ENCODE measurements around the gene OMP. TPM values are rescaled to one million over a fixed set of nuclear protein-coding genes. Genes with fewer than 3 reads are reported as not detected.
"Not testable (repeated sequence)": the region's sequence is repeated elsewhere in the genome, so short reads cannot be mapped to it uniquely, and the experiment has no call there.

OMP gene
- total RNA-seq, 1 donor from 2014 or later = 1.0 TPM

DNA sequence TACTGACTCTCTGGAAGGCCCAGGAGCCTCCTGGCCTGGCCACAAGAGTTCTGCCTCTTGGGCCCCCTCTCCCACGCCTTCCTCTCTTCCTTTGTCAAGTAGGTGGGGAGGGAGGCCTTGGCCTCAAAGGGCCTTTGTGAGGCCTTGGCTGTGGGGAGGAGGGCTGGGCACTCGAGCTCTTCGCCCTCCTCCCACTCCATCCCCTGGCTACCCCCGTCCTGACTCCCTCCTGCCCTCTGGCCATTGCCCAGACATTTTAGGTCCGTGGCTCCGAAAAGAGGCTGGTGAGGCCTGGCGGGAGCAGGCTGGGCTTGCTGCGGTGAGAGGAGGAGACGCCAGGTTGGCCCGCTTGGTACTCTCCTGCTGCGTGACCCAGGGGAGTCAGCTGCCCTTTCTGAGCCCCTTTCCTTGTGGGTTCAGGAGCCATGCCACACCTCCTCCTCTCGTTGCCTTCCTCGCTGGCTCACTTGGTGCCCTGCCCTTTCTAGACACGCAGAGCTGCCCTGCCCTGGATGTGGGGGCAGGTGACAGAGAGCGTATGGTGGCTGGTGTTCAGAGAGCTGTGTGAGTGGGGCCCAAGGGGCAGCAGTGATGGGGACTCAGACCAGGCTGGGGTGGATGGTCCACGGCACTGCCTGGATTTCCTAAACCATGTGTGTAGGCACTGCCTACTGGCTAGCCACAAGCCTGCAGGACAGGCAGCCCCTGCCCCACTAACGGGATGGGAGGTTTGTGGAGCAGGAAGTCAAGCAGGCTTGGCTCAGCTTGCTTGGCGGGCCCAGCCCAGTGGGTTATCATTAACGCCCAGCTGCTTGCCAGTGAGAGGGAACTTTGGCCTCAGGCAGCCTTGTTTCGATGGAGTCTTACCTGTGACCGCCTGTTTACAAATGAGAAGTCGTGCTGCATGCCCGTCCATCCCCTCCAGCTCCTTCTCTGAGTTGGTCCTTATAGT is 15.8 kb upstream of the OMP start:
- DNase-seq = no peak

- no peak for DNase-seq
These were observed 14.9 kb upstream of the OMP start for GRCh38 chr11:77087723-77088225.

- peak; percentile 58 for DNase-seq
These were observed 14.2 kb upstream of the OMP start for GRCh38 chr11:77088236-77089003.

DNA sequence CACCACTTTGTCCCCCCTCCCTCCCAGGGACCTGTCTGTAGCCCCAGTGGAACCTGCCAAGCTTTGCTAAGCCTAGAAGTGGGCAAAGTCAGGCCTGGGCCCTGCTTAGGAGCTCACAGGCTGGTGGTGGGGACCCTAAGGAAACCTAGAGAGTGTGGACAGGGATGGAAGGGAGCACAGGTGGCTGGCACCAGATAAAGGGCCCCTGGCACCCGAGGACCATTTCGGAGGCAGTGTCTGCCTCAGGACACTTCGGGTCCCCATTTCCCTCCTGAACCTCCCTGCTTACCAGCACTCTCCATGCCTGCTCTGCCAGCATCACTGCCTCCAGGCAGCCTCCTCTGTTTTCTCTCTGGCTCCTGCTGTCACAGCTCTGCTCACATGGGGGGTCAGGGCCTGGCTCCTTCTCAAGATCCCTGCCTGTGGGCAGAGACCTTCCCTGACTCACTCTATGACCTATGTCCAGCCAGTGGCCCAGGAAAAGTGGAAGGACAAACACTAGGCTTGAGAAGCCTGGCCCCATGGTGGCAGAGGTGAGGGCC is 13.6 kb upstream of the OMP start:
- DNase-seq = no peak

- DNase-seq = no peak
These were observed 12.6 kb upstream of the OMP start for GRCh38 chr11:77090046-77090372.

GRCh38 chr11:77090373-77091111 is 12.1 kb upstream of the OMP start:
- DNase-seq = no peak

DNA sequence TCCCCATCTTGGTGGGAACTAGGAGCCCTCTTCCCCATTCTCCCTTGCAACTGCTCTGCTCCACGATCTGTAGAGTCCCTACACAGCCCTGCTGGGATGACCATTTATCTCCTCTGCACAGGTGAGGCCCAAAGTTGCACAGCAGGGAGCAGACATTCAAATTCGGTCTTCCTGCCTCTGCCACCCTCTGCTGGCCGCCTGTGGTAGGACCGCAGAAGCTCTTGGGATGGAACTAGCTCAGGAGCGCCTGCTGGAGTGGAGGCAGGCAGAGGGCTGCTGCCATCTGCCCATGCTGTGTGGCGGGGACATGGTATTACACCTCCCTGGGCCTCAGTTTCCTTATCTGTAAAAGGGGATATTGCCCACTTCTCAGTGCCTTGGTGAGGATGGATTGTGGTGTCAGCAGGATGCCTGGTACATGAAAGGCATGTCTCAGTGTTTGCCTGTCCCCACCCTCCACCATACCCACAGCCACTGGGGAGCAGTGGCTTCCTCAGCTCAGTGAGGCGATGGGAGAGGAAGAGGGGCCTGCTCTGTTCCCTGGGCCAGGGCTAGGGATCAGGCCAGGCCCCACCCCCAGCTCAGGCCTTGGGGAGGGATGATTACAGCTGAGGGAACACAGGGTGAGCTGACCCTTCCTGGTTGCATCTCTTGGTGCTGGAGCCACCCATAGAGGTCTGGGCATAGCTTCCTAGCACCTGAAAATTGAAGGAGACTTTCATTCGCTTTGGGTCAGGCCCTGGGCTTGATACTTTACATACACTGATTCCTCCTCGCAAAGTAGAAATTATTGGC is 11.3 kb upstream of the OMP start:
- peak; percentile 86 for DNase-seq

GRCh38 chr11:77092382-77092781 is 10.3 kb upstream of the OMP start:
- DNase-seq = no peak

- DNase-seq = no peak
These were observed 9.4 kb upstream of the OMP start for GRCh38 chr11:77093056-77093891.

GRCh38 chr11:77093987-77094840 is 8.4 kb upstream of the OMP start:
- DNase-seq = peak; percentile 34

GRCh38 chr11:77094841-77095365 is 7.7 kb upstream of the OMP start:
- DNase-seq = no peak

DNA sequence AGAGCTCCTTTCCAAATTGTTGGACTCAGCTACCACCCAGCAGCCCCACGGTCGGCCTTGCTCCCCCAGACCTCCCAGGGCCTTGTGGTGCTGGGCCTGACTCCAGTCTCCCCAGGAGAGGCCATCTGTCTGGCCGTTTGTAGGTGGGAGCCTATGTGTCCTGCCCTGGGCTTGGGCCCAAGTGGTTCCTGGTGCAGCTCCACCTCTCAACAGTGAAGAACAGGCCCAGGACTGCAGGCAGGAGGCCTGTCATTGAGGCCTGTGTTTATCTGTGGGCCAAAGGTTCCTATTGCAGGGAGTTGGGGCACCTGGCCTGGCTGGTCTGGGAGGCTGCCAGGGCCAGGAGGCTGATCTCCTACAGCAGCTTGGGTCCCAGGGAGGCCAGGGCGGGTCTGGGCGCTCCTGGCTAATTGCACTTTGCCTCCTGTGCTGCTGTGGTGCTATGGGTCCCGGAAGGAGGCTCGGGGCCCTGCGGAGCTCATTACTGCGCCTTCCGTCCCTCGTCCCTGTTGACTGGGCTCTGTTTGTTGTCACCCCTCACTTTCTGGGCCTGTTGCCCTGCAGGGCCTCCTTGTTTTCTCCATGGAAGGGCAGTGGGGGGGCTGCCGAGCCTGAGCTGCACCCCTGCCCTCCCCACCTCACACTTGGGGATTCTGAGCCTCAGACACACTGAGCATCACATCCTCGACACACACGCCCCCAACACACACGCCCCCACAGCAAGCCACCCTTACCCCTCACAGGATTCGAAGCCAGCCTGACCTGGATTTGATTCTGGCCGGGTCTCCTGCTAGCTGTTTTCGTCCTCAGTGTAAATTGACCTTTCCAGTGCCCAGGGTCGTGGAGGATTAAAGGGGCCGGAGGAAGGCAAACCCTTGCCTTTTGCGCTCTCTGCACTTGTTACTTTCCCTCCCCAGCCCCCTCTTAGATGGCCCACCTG is 6.8 kb upstream of the OMP start:
- DNase-seq = no peak

GRCh38 chr11:77096591-77097019 is 6.0 kb upstream of the OMP start:
- no peak for DNase-seq

GRCh38 chr11:77097180-77097579 is 5.5 kb upstream of the OMP start:
- DNase-seq = not testable (repeated sequence)

- no peak for DNase-seq
These were observed 2.2 kb upstream of the OMP start for GRCh38 chr11:77100166-77101042.

- DNase-seq = no peak
These were observed 1.6 kb upstream of the OMP start for GRCh38 chr11:77101043-77101537.

GRCh38 chr11:77103319-77103718 is 679 bp downstream of the OMP start:
- DNase-seq = no peak
